HUES6 (cell line): ENCODE results near the gene HTR7.
"Not testable (repeated sequence)": the region's sequence is repeated elsewhere in the genome, so short reads cannot be mapped to it uniquely, and the experiment has no call there.

ENCODE experiments used
- H3K27ac ChIP-seq: 2 replicates; pipeline ENCODE4 v1.7.0; 2013; ENCODE audit warnings: low read depth, mild to moderate bottlenecking, low read length, inconsistent platforms
- H3K27me3 ChIP-seq: 2 replicates; pipeline ENCODE4 v1.6.1; 2013; ENCODE audit warnings: low read length; ENCODE audit not compliant: control insufficient read depth, insufficient read depth
- H3K36me3 ChIP-seq: 2 replicates; pipeline ENCODE4 v1.6.1; 2013; ENCODE audit warnings: low read length; ENCODE audit not compliant: control insufficient read depth, insufficient read depth
- H3K4me1 ChIP-seq: 2 replicates; pipeline ENCODE4 v1.6.1; 2013; ENCODE audit warnings: low read length; ENCODE audit not compliant: control insufficient read depth, insufficient read depth
- H3K4me3 ChIP-seq: 2 replicates; pipeline ENCODE4 v1.5.1; 2013; ENCODE audit warnings: low read depth, low read length
- H3K9ac ChIP-seq: one replicate; pipeline ENCODE4 v1.6.1; 2013; ENCODE audit warnings: mild to moderate bottlenecking, low read length
- H3K9me3 ChIP-seq: 2 replicates; pipeline ENCODE4 v1.6.1; 2013; ENCODE audit warnings: low read depth, low read length; ENCODE audit not compliant: control insufficient read depth, insufficient read depth

HTR7 gene

GRCh38 chr10:90880059-90880719 is 22.4 kb upstream of the HTR7 start:
- not testable (repeated sequence) for H3K9me3 ChIP-seq, H3K27ac ChIP-seq, H3K4me1 ChIP-seq, H3K9ac ChIP-seq, H3K4me3 ChIP-seq, H3K27me3 ChIP-seq
- H3K36me3 ChIP-seq: peaks cover 87% of the 10 kb centered on the region

GRCh38 chr10:90879062-90879461 is 21.2 kb upstream of the HTR7 start:
- Histone ChIP-seq H3K36me3 (peaks cover 82% of the 10 kb centered on the region), H3K9ac (no peak overlapping the region), H3K4me1 (no peaks in the 10 kb centered on the region)

GRCh38 chr10:90872648-90873020 is 14.8 kb upstream of the HTR7 start:
- peak overlapping the region; percentile 95 for H3K4me3 ChIP-seq
- peaks cover 13% of the 10 kb centered on the region; the same call in 1 of the 2 replicates for H3K4me1 ChIP-seq
- H3K36me3 ChIP-seq: peaks cover 28% of the 10 kb centered on the region
- H3K27ac ChIP-seq: no peak overlapping the region
- H3K9ac ChIP-seq: peak overlapping the region; percentile 95
- H3K27me3 ChIP-seq: no peaks in the 10 kb centered on the region
- H3K9me3 ChIP-seq: peaks cover 5% of the 10 kb centered on the region; the same call in 1 of the 2 replicates

More at GRCh38 chr10:90879062-90879461, 21.2 kb upstream of the HTR7 start:
- Histone ChIP-seq H3K27ac (no peak overlapping the region), H3K4me3 (no peak overlapping the region), H3K9me3 (no peaks in the 10 kb centered on the region), H3K27me3 (no peaks in the 10 kb centered on the region)

- Histone ChIP-seq H3K27me3 (no peaks in the 10 kb centered on the region), H3K9ac (peak within 1 kb of the TSS; percentile 95), H3K9me3 (peaks cover 5% of the 10 kb centered on the region; the same call in 1 of the 2 replicates), H3K4me3 (peak within 1 kb of the TSS; percentile 95), H3K27ac (peak within 1 kb of the TSS; percentile 77), H3K4me1 (peaks cover 13% of the 10 kb centered on the region; the same call in 1 of the 2 replicates), H3K36me3 (peaks cover 22% of the 10 kb centered on the region)
Measured at GRCh38 chr10:90871766-90872647, 14.2 kb upstream of the HTR7 start, which contains the start of gene RPP30. RPP30 (plus strand) TSS chr10:90871974; CDS start chr10:90871987, 13 bp downstream.

- H3K27me3 ChIP-seq: no peaks in the 10 kb centered on the region
- H3K27ac ChIP-seq: peak overlapping the region; percentile 77; the same call in 1 of the 2 replicates
Measured at GRCh38 chr10:90871279-90871765, 13.5 kb upstream of the HTR7 start.

GRCh38 chr10:90866050-90866598 is 8.3 kb upstream of the HTR7 start:
- peaks cover 5% of the 10 kb centered on the region; the same call in 1 of the 2 replicates for H3K9me3 ChIP-seq
- H3K27ac ChIP-seq: no peak overlapping the region
- no peak overlapping the region for H3K4me3 ChIP-seq
- H3K9ac ChIP-seq: no peak overlapping the region
- no peaks in the 10 kb centered on the region; the same call in 1 of the 2 replicates for H3K27me3 ChIP-seq
- H3K4me1 ChIP-seq: peaks cover 7% of the 10 kb centered on the region; the same call in 1 of the 2 replicates
- no peaks in the 10 kb centered on the region for H3K36me3 ChIP-seq

More at GRCh38 chr10:90871279-90871765, 13.5 kb upstream of the HTR7 start:
- Histone ChIP-seq H3K4me3 (peak overlapping the region; percentile 95), H3K9me3 (peaks cover 5% of the 10 kb centered on the region; the same call in 1 of the 2 replicates), H3K36me3 (peaks cover 15% of the 10 kb centered on the region), H3K9ac (peak overlapping the region; percentile 95), H3K4me1 (peaks cover 13% of the 10 kb centered on the region; the same call in 1 of the 2 replicates)

- H3K9ac ChIP-seq: no peak overlapping the region
- H3K4me1 ChIP-seq: peaks cover under 1% of the 10 kb centered on the region; the same call in 1 of the 2 replicates
- peaks cover 5% of the 10 kb centered on the region; the same call in 1 of the 2 replicates for H3K9me3 ChIP-seq
- no peak overlapping the region for H3K27ac ChIP-seq
- H3K36me3 ChIP-seq: no peaks in the 10 kb centered on the region
- H3K27me3 ChIP-seq: no peaks in the 10 kb centered on the region; the same call in 1 of the 2 replicates
- H3K4me3 ChIP-seq: no peak overlapping the region
Measured at GRCh38 chr10:90865401-90865800, 7.6 kb upstream of the HTR7 start.

- Histone ChIP-seq H3K9ac (no peak overlapping the region), H3K36me3 (no peaks in the 10 kb centered on the region), H3K27me3 (peaks cover 17% of the 10 kb centered on the region), H3K4me3 (no peak overlapping the region), H3K9me3 (no peaks in the 10 kb centered on the region), H3K4me1 (no peaks in the 10 kb centered on the region; the same call in 1 of the 2 replicates), H3K27ac (no peak overlapping the region)
Measured at GRCh38 chr10:90862908-90863514, 5.2 kb upstream of the HTR7 start.

GRCh38 chr10:90860790-90861189 is 3.0 kb upstream of the HTR7 start:
- Histone ChIP-seq H3K27ac (no peak overlapping the region), H3K4me3 (no peak overlapping the region), H3K27me3 (peaks cover 35% of the 10 kb centered on the region), H3K9ac (no peak overlapping the region), H3K9me3 (no peaks in the 10 kb centered on the region), H3K4me1 (no peaks in the 10 kb centered on the region; the same call in 1 of the 2 replicates), H3K36me3 (no peaks in the 10 kb centered on the region)

- no peaks in the 10 kb centered on the region; the same call in 1 of the 2 replicates for H3K4me1 ChIP-seq
- no peak overlapping the region for H3K27ac ChIP-seq
- H3K27me3 ChIP-seq: peaks cover 48% of the 10 kb centered on the region
- no peaks in the 10 kb centered on the region for H3K9me3 ChIP-seq
- H3K36me3 ChIP-seq: no peaks in the 10 kb centered on the region
- no peak overlapping the region for H3K4me3 ChIP-seq
- no peak overlapping the region for H3K9ac ChIP-seq
Measured at GRCh38 chr10:90859321-90859751, 1.5 kb upstream of the HTR7 start.
